HG03045 (cell line): Measurements from ENCODE around the gene SLC23A3.
A peak's percentile ranks its signal among the peaks of the same experiment; 100 is the strongest.

Experiments used
- ATAC-seq: cut with Tn5 transposase; IDR thresholded peaks from one replicate; pipeline ENCODE4 v1.9.1; 2021; ENCODE audit warnings: mild to moderate bottlenecking, moderate library complexity; ENCODE audit not compliant: unreplicated experiment

SLC23A3 gene

GRCh38 chr2:219169930-219170654 is at the start of gene SLC23A3:
Gene SLC23A3, minus strand, starts transcription at chr2:219170029. Its CDS starts 45 bp downstream, at chr2:219169984.
- ATAC-seq = no peak

GRCh38 chr2:219218732-219219701 is 49.2 kb upstream of the SLC23A3 start, which contains the start of gene ABCB6:
Gene ABCB6, minus strand, starts transcription at chr2:219218958. Its CDS starts 285 bp downstream, at chr2:219218673.
- ATAC-seq = peak; percentile 67

- peak; percentile 18 for ATAC-seq
Observed at GRCh38 chr2:219218217-219218731, 48.4 kb upstream of the SLC23A3 start.

- ATAC-seq = no peak
Observed at GRCh38 chr2:219216535-219216915, 46.7 kb upstream of the SLC23A3 start.

- ATAC-seq = no peak
Observed at GRCh38 chr2:219215871-219216534, 46.2 kb upstream of the SLC23A3 start.

GRCh38 chr2:219214786-219215185 is 45.0 kb upstream of the SLC23A3 start:
- ATAC-seq = no peak

GRCh38 chr2:219214141-219214540 is 44.3 kb upstream of the SLC23A3 start:
- ATAC-seq = no peak

GRCh38 chr2:219213486-219214071 is 43.8 kb upstream of the SLC23A3 start:
- ATAC-seq = no peak

- ATAC-seq = no peak
Observed at GRCh38 chr2:219213026-219213415, 43.2 kb upstream of the SLC23A3 start.

- no peak for ATAC-seq
Observed at GRCh38 chr2:219210886-219211362, 41.1 kb upstream of the SLC23A3 start.

- ATAC-seq = no peak
Observed at GRCh38 chr2:219210196-219210885, 40.5 kb upstream of the SLC23A3 start.

GRCh38 chr2:219209236-219210195 is 39.7 kb upstream of the SLC23A3 start:
- ATAC-seq = no peak

GRCh38 chr2:219207884-219208740 is 38.3 kb upstream of the SLC23A3 start:
- ATAC-seq = no peak

- no peak for ATAC-seq
Observed at GRCh38 chr2:219207134-219207883, 37.5 kb upstream of the SLC23A3 start.

GRCh38 chr2:219206328-219207133 is 36.7 kb upstream of the SLC23A3 start, which contains the start of gene ZFAND2B:
Gene ZFAND2B, plus strand, starts transcription at chr2:219206782. Its CDS starts 206 bp downstream, at chr2:219206988.
- ATAC-seq = peak; percentile 96

- no peak for ATAC-seq
Observed at GRCh38 chr2:219205981-219206327, 36.1 kb upstream of the SLC23A3 start.
